Measurements from ENCODE around the gene WWC2.

The WWC2 gene

GRCh38 chr4:183354219-183354618 is 255.2 kb downstream of the WWC2 start:
- no peak for DNase-seq (ENCODE audit: low read depth in 1 of 2, low spot score in 1 of 2)
- H3K27me3 ChIP-seq (ENCODE audit: insufficient read depth, poor library complexity, severe bottlenecking): no peaks in the 10 kb centered on the region
- no peak overlapping the region for H3K4me3 ChIP-seq (replicated peaks; ENCODE audit: insufficient read depth, low read length)
- TF ChIP-seq SPI1 (IDR thresholded peaks at IDR 0.05; ENCODE audit: borderline replicate concordance, low read depth) (no peak), REST (IDR thresholded peaks at IDR 0.05; ENCODE audit: insufficient replicate concordance, low read depth) (no peak), GABPA (IDR thresholded peaks at IDR 0.05; ENCODE audit: low read depth) (no peak), CTCF (IDR thresholded peaks at IDR 0.05; ENCODE audit: insufficient read depth, low read length) (no peak), POLR2AphosphoS5 (IDR thresholded peaks at IDR 0.05; ENCODE audit: low read depth) (no peak)
- H3K27ac ChIP-seq (replicated peaks): no peak overlapping the region

- H3K27ac ChIP-seq (replicated peaks): no peak overlapping the region
- no peak for TF ChIP-seq REST (IDR thresholded peaks at IDR 0.05; ENCODE audit: insufficient replicate concordance, low read depth)
- TF ChIP-seq SPI1 (IDR thresholded peaks at IDR 0.05; ENCODE audit: borderline replicate concordance, low read depth): no peak
- TF ChIP-seq GABPA (IDR thresholded peaks at IDR 0.05; ENCODE audit: low read depth): no peak
- no peak for TF ChIP-seq CTCF (IDR thresholded peaks at IDR 0.05; ENCODE audit: insufficient read depth, low read length)
- TF ChIP-seq POLR2AphosphoS5 (IDR thresholded peaks at IDR 0.05; ENCODE audit: low read depth): no peak
- DNase-seq (ENCODE audit: low read depth in 1 of 2, low spot score in 1 of 2): no peak
Observed at GRCh38 chr4:183355405-183355804, 256.3 kb downstream of the WWC2 start.

GRCh38 chr4:183356173-183356830 is 257.2 kb downstream of the WWC2 start:
- no peak for TF ChIP-seq CTCF (IDR thresholded peaks at IDR 0.05; ENCODE audit: insufficient read depth, low read length)
- TF ChIP-seq SPI1 (IDR thresholded peaks at IDR 0.05; ENCODE audit: borderline replicate concordance, low read depth): no peak
- no peak for TF ChIP-seq REST (IDR thresholded peaks at IDR 0.05; ENCODE audit: insufficient replicate concordance, low read depth)
- no peak for TF ChIP-seq GABPA (IDR thresholded peaks at IDR 0.05; ENCODE audit: low read depth)
- TF ChIP-seq POLR2AphosphoS5 (IDR thresholded peaks at IDR 0.05; ENCODE audit: low read depth): no peak
- Histone ChIP-seq H3K27ac (replicated peaks) (no peak overlapping the region), H3K27me3 (ENCODE audit: insufficient read depth, poor library complexity, severe bottlenecking) (no peaks in the 10 kb centered on the region), H3K4me3 (replicated peaks; ENCODE audit: insufficient read depth, low read length) (no peak overlapping the region)
- DNase-seq (ENCODE audit: low read depth in 1 of 2, low spot score in 1 of 2): no peak

More at GRCh38 chr4:183355405-183355804, 256.3 kb downstream of the WWC2 start:
- Histone ChIP-seq H3K27me3 (ENCODE audit: insufficient read depth, poor library complexity, severe bottlenecking) (no peaks in the 10 kb centered on the region), H3K4me3 (replicated peaks; ENCODE audit: insufficient read depth, low read length) (no peak overlapping the region)

Data from HL-60 (cell line).